Prostate gland (tissue), 2 donors: ENCODE measurements around the gene INIP.

Source experiments
- CTCF ChIP-seq, 4 experiments: fragments of 200-600 bp in 2 of 4; fragments of 450-650 bp in 2 of 4; sonication (generic) in 2 of 4; IDR thresholded peaks; 1 replicate in 3 of 4; 2 replicates in 1 of 4; pipeline ENCODE4 v1.5.1; 2016 to 2019; ENCODE audit warnings: antibody characterized with exemption in 4 of 4, mild to moderate bottlenecking in 2 of 4, moderate library complexity in 2 of 4
- POLR2A ChIP-seq: fragments of 450-650 bp; IDR thresholded peaks from one replicate; pipeline ENCODE4 v1.6.1; 2016; ENCODE audit warnings: antibody characterized with exemption, mild to moderate bottlenecking

GRCh38 chr9:112699230-112699629 is 18.7 kb downstream of the INIP start:
- TF ChIP-seq CTCF (IDR thresholded peaks at IDR 0.05) (no peak), POLR2A (no peak)
